Lower lobe of right lung (tissue), 2 donors: Measurements from ENCODE around the gene FOLR3. TPM values are rescaled to one million over a fixed set of nuclear protein-coding genes. Genes with fewer than 3 reads are reported as not detected.

Experiments
- ATAC-seq, 2 donors: fragments of 200-7000 bp; cut with Tn5 transposase; one replicate each; pipeline ENCODE4 v1.9.1; 2020 to 2022; ENCODE audit warnings: mild to moderate bottlenecking in 2 of 2, moderate library complexity in 2 of 2
- DNase-seq: peaks from one replicate; pipeline ENCODE4 v3.0.0-alpha.2; 2020
- H3K27ac ChIP-seq: fragments of 200-600 bp; one replicate; pipeline ENCODE4 v1.8.0; 2022
- H3K27me3 ChIP-seq: fragments of 200-600 bp; one replicate; pipeline ENCODE4 v1.8.0; 2022; ENCODE audit warnings: low read depth
- H3K36me3 ChIP-seq: fragments of 200-600 bp; one replicate; pipeline ENCODE4 v1.8.0; 2022; ENCODE audit warnings: mild to moderate bottlenecking
- H3K4me1 ChIP-seq: fragments of 200-600 bp; one replicate; pipeline ENCODE4 v1.8.0; 2022
- H3K4me3 ChIP-seq: fragments of 200-600 bp; one replicate; pipeline ENCODE4 v1.8.0; 2022; ENCODE audit warnings: mild to moderate bottlenecking
- H3K9me3 ChIP-seq: fragments of 200-600 bp; one replicate; pipeline ENCODE4 v1.8.0; 2022
- CTCF ChIP-seq: fragments of 200-600 bp; IDR thresholded peaks from one replicate; pipeline ENCODE4 v1.8.0; 2022; ENCODE audit warnings: antibody characterized with exemption, mild to moderate bottlenecking
- intact Hi-C: fragments of 100-400 bp; cut with DNase I; formaldehyde crosslinking; loops from one replicate; pipeline ENCODE4 v1.11.0; 2022
- total RNA-seq: library from RNA; stranded (reverse); fragmentation: NEBNext Ultra II Directional; extraction: Animal tissue kit (Norgen Biotek cat#: 25700); gene quantifications from one replicate; pipeline ENCODE4 v1.2.1, GENCODE V29; 2021
- donor health status: DM: no; HTN: yes; CAD: no; lungs with severe emphysema.

Gene FOLR3
- total RNA-seq, 1 donor from 2014 or later = 53.1 TPM

- ATAC-seq = no peak
- intact Hi-C loops = no loop called here
These were observed 37.8 kb downstream of the FOLR3 start for GRCh38 chr11:72173291-72173690.

GRCh38 chr11:72174302-72175070 lies 39.0 kb downstream of the FOLR3 start:
- intact Hi-C loops = no loop called here
- DNase-seq (no peak), ATAC-seq (peak in 1 of 2 donors; percentile 26)
- no peak overlapping the region for H3K27ac ChIP-seq
- peaks cover 4% of the 10 kb centered on the region for H3K27me3 ChIP-seq
- no peaks in the 10 kb centered on the region for H3K4me1 ChIP-seq
- H3K9me3 ChIP-seq = no peaks in the 10 kb centered on the region
- no peak for TF ChIP-seq CTCF
- no peaks in the 10 kb centered on the region for H3K36me3 ChIP-seq
- H3K4me3 ChIP-seq = no peak overlapping the region

More at GRCh38 chr11:72173291-72173690, 37.8 kb downstream of the FOLR3 start:
- Histone ChIP-seq H3K27me3 (peaks cover 4% of the 10 kb centered on the region), H3K36me3 (no peaks in the 10 kb centered on the region), H3K27ac (no peak overlapping the region), H3K9me3 (no peaks in the 10 kb centered on the region), H3K4me3 (no peak overlapping the region), H3K4me1 (no peaks in the 10 kb centered on the region)
- TF ChIP-seq CTCF = no peak
- no peak for DNase-seq

DNA sequence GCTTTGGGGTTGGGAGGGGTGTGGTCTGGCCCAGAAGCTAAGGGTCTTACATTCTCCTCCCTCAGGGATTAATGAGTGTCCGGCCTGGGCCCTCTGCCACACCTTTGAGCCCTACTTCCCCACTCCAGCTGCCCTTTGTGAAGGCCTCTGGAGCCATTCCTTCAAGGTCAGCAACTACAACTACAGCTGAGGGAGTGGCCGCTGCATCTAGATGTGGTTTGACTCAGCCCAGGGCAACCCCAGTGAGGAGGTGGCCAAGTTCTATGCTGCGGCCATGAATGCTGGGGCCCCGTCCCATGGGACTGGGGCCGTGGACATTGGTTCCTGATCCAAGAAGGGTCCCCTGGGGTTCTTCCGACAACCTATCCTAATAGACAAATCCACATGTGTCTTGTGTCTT lies 42.1 kb downstream of the FOLR3 start:
- ATAC-seq (peak in 1 of 2 donors; percentile 10), DNase-seq (no peak)
- H3K27me3 ChIP-seq = peaks cover 4% of the 10 kb centered on the region
- no peak overlapping the region for H3K27ac ChIP-seq
- no peaks in the 10 kb centered on the region for H3K9me3 ChIP-seq
- H3K36me3 ChIP-seq = no peaks in the 10 kb centered on the region
- no peak for TF ChIP-seq CTCF
- H3K4me3 ChIP-seq = no peak overlapping the region
- no peaks in the 10 kb centered on the region for H3K4me1 ChIP-seq
- intact Hi-C loops = no loop called here

DNA sequence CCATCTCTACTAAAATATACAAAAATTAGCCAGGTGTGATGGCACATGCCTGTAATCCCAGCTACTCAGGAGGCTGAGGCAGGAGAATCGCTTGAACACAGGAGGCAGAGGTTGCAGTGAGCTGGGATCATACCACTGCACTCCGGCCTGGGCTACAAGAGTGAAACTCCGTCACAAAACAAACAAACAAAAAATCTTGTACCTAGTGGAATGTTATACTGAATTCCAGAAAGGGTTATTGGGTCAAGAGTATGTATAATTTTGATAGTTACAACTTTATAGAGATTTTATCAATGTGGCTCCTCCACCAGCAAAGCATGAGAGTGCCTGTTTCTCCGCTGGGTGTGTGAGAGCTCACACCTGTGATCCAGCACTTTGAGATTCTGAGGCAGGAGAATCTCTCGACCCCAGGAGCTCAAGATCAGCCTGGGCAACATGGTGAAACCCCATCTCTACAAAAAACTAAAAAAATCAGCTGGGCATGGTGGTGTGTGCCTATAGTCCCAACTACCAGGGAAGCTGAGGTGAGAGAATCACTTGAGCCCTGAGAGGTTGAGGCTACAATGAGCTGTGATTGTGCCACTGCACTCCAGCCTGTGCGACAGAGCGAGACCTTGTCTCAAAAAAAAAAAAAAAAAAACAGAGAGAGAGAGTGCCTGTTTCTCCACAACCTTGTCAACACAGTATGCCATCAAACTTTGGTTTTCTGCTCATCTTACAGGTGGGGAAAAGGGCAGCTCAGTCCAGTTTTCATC lies 43.7 kb downstream of the FOLR3 start:
- no peak overlapping the region for H3K27ac ChIP-seq

More for the DNA sequence above, 43.7 kb downstream of the FOLR3 start:
- Histone ChIP-seq H3K9me3 (no peaks in the 10 kb centered on the region), H3K4me1 (no peaks in the 10 kb centered on the region), H3K27me3 (peaks cover 4% of the 10 kb centered on the region), H3K4me3 (no peak overlapping the region), H3K36me3 (no peaks in the 10 kb centered on the region)
- DNase-seq = no peak
- ATAC-seq = peak; percentile 49 to 60
- intact Hi-C loops = no loop called here
- no peak for TF ChIP-seq CTCF
